ENCODE measurements around the gene BCL11A.

BCL11A gene

DNA sequence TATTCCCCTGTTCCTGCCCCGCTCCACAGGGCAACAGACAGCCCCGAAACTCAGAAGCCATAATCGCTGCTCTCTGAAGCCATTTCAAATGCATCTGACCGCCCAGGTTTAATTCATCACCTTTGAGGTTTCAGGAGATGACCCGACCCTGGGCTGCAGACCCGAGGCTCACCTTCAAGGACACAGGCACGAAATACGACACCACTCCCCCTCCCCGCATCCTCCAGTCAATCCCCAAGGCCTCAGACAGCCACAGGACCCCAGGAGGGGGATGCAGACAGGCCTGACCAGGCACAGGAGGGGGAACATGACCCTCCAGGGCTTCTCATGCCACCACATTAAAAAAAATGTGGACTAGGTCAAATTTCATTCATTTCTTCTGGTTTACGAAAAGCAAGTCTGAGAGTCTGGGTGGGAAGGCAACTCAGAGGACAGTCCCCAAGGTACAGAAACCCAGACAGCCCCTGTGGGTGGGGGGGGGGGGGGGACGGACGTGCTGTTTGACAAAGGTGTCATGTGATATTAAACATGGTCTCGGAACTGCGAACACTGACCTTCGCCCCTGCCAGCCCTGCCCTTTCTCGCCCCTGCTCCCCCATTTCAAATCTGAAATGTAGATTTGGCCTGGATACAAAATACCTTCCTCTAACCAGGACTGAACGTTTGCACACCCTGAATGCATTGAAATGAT lies 142.9 kb downstream of the BCL11A start:
- DNase-seq (ENCODE audit: low read depth in 1 of 2, low spot score in 1 of 2): no peak

DNA sequence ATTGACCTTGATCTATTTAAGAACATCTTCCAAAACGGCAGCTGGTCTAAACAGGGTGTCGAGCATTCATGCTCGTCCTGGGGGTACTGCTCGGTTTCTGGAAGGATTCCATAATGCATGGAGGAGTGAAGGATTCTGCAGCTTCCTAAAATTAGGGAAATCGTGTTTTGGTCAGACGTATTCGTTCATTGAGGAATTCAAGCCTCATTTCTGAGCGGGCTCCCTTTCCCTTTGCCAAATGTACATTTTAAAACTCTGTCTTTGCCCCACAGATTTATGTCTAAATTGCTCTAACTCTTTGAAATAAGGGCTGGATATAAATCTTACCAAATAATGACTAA lies 144.0 kb downstream of the BCL11A start:
- no peak for DNase-seq (ENCODE audit: low read depth in 1 of 2, low spot score in 1 of 2)

GRCh38 chr2:60408811-60409530 lies 144.5 kb downstream of the BCL11A start:
- DNase-seq (ENCODE audit: low read depth in 1 of 2, low spot score in 1 of 2): no peak

DNA sequence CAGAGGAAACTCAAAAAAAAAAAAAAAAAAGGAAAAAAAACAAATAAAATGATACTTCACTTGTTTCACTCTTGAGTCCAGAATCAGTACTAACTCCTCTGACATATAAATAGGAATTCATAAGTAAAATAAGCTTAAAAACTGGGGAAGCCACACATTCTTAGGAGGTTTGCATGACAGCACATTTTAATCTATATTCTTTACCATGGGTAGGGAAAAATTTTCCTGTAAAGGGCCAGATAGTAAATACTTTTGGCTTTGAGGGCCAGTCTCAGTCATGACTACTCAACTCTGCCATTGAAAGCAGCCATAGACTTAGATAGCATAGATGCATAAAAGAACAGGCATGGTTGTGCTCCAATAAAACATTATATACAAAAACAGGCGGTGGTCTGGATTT lies 145.2 kb downstream of the BCL11A start:
- no peak for DNase-seq (ENCODE audit: low read depth in 1 of 2, low spot score in 1 of 2)

DNA sequence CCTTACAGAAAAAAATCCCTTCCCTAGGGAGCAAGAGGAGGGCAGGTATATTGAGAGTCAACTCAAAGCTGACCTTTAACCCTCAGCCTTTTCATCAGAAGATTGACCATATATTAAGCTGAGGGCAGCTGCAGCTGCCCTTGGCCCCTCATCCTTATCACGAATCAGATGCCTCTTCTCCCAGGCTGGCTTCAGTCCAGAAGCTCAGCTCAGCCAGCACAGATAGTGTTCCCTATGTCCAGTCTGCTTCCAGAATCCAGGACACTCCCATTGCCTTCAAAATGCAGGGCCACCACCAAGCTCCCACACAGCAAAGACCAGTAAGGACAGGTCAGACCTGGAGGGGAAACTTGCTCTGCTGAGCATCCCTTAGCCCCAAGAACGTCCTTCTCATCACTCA lies 146.1 kb downstream of the BCL11A start:
- no peak for DNase-seq (ENCODE audit: low read depth in 1 of 2, low spot score in 1 of 2)

GRCh38 chr2:60406192-60406591 lies 147.3 kb downstream of the BCL11A start:
- DNase-seq (ENCODE audit: low read depth in 1 of 2, low spot score in 1 of 2): no peak

- no peak for DNase-seq (ENCODE audit: low read depth in 1 of 2, low spot score in 1 of 2)
Measured at GRCh38 chr2:60405271-60405919, 148.1 kb downstream of the BCL11A start.

All from stimulated activated CD4-positive, alpha-beta T cell treated with anti-CD3 and anti-CD28 coated beads, Interleukin-15, amount 100 ng/mL, for 1 hour (primary cell).